ENCODE data around the gene TACO1. TPM values are rescaled to one million over a fixed set of nuclear protein-coding genes. Genes with fewer than 3 reads are reported as not detected.

The TACO1 gene
- total RNA-seq, 1 donor from 2014 or later: 18.9 TPM

- DNase-seq (ENCODE audit: extremely low read depth, low read depth, low spot score): no peak
These were observed 34.1 kb downstream of the TACO1 start for GRCh38 chr17:63634816-63635215.

- no peak for DNase-seq (ENCODE audit: extremely low read depth, low read depth, low spot score)
These were observed 34.6 kb downstream of the TACO1 start for GRCh38 chr17:63635290-63635689.

GRCh38 chr17:63635787-63636186 lies 35.1 kb downstream of the TACO1 start:
- DNase-seq (ENCODE audit: extremely low read depth, low read depth, low spot score): no peak

- no peak for DNase-seq (ENCODE audit: extremely low read depth, low read depth, low spot score)
These were observed 38.4 kb downstream of the TACO1 start for GRCh38 chr17:63639125-63639524.

DNA sequence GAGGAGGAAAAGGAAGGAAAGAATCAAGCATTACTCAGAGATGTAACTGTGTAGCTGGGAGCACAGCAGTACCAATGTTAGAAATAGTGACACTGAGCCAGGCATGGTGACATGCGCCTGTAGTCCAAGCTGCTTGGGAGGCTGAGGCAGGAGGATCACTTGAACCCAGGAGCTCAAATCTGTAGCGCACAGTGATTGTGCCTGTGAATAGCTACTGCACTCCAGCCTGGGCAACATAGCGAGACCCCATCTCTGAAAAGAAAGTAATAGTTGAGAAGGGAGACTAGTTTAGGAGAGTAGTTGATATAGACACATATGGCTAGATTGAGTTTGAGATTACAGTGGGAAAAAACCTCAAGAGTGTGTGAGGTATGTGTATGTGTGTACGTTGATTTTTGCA lies 39.3 kb downstream of the TACO1 start:
- DNase-seq (ENCODE audit: extremely low read depth, low read depth, low spot score): no peak

- DNase-seq (ENCODE audit: extremely low read depth, low read depth, low spot score): no peak
These were observed 41.2 kb downstream of the TACO1 start for GRCh38 chr17:63641692-63642448.

GRCh38 chr17:63644846-63645245 lies 44.2 kb downstream of the TACO1 start:
- no peak for DNase-seq (ENCODE audit: extremely low read depth, low read depth, low spot score)

- no peak for DNase-seq (ENCODE audit: extremely low read depth, low read depth, low spot score)
These were observed 45.2 kb downstream of the TACO1 start for GRCh38 chr17:63645775-63646487.

DNA sequence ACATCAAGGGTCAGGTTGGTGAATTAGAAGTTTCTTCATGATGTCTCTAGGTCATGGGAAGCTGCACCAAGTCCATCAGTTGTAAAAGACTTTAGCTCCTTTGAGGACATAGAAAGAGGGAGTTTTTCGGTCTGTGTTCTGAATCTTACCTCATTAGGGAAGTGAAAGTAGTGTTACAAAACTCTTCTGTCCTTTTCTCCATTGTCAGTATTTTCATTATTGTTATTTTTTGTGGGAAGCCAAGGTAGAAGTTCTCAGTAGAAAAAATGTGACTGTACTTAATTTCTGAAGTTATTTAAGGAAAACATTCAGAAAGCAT lies 45.8 kb downstream of the TACO1 start:
- DNase-seq (ENCODE audit: extremely low read depth, low read depth, low spot score): no peak

DNA sequence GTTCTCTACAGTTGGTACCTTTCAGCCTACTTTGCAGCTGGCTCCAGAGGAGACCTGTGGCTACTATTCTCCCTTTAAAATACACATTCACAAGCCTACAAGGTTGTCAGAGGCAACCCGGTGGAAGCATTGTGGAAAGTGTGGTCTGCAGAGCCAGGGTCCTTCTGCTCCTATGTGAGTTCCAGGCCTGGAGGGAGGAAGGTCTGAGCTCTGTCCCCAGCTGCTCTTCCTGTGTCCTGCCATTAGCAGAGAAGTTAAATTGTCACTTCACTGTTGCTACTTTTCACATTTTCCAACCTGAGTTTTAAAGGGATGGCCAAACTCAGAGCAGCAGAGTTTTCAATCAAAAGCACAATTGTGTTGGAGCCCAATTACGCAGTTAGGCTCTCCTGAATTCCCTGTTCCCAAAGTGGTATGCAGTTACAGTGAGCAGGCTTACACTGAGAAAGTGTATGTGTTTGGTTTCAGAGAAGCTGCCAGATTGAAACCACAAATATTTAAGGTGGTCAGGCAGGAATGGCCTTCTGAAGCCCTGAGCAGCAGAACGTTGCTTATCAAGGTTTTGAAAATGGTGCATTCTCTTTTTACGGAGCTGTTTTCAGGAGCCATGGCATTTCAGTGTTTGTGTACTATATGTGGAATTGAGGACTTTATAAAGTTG lies 46.5 kb downstream of the TACO1 start:
- no peak for DNase-seq (ENCODE audit: extremely low read depth, low read depth, low spot score)

DNA sequence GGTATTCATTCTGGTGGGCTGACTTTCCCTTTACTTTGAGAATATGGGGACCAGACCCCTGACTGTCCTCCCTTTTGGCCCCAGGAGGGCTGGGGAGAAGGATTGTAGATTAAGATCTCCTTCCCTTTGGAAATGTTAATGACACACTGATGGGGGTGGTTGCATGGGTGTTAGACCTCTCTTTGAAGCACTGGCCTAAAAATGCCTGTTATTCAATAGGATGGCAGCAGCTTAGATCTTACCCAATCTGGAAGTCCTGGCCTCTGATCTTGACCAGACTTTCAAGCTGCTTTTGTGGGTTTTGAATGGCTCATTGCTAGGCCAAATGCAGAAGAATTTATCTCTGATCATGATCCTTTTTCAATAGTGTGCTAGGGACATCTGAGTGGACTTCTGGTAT lies 47.2 kb downstream of the TACO1 start:
- no peak for DNase-seq (ENCODE audit: extremely low read depth, low read depth, low spot score)

GRCh38 chr17:63649813-63650212 lies 49.1 kb downstream of the TACO1 start:
- DNase-seq (ENCODE audit: extremely low read depth, low read depth, low spot score): no peak

DNA sequence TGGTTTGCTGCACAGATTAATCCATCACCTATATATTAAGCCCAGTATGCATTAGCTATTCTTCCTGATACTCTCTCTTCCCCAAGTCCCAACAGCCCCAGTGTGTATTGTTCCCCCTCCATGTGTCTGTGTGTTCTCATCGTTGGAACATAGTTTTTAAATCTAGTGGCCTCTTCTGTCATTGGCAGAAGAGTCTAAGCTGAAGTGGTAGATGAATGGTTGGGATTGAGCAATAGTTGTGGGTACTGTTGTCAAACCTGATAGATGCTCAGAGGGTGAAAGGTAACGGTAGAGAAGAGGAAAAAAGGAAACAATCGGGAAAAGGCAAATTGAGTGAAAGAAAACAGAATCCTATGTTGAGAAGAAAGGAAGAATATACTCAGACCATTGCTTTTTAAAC lies 51.4 kb downstream of the TACO1 start:
- DNase-seq (ENCODE audit: extremely low read depth, low read depth, low spot score): no peak

DNA sequence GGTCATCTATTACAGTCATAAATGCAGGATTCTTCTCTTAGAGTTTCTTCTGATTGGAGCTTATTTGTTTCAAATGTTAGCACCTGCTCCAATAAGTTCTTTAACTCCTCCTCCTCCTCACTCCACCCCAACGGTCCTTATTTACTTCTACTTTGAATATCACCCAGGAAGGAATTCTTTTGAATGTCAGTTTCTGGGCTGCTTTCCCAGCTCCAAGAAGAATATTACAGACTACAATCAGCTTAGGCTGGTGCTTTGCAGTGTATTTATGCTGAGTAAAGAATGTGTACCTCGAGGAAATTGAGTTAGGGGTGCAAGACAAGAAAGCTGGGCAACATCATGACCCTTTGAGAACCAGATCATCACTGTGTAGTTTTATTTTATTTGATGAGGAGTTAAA lies 52.4 kb downstream of the TACO1 start:
- DNase-seq (ENCODE audit: extremely low read depth, low read depth, low spot score): no peak

DNA sequence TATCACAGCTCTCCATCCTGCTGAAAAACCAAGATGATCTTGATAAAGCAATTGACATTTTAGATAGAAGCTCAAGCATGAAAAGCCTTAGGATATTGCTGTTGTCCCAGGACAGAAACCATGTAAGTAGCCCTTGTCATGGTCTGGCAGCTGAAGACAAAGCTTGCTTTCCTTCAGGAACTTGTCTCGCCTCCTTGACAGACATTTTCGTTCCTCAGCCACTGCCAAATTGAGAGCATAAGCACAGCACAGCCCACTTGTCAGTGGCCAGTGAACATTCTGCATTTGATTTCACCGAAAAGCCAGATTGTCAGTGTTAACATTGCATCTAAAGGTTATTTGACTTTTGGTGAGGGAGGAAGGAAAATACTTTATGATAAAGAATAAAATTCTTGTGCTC lies 57.1 kb downstream of the TACO1 start:
- no peak for DNase-seq (ENCODE audit: extremely low read depth, low read depth, low spot score)

Other genes with a start within 250 kb of the TACO1 start
- gene CYB561, start 154.6 kb upstream of the TACO1 start, total RNA-seq: 20.7 and 29.6 TPM in 2 replicates
- gene ACE, start 123.8 kb upstream of the TACO1 start, total RNA-seq: 22.8 and 117 TPM in 2 replicates
- not detected in 2 replicates for gene KCNH6, start 77.5 kb upstream of the TACO1 start, total RNA-seq
- 45.2 and 60.3 TPM in 2 replicates for gene DCAF7, start 50.4 kb upstream of the TACO1 start, total RNA-seq
- 68.0 and 82.5 TPM in 2 replicates for gene MAP3K3, start 21.5 kb downstream of the TACO1 start, total RNA-seq
- gene LIMD2, start 99.2 kb downstream of the TACO1 start, total RNA-seq: 73.9 and 93.6 TPM in 2 replicates
- 23.3 and 34.2 TPM in 2 replicates for gene STRADA, start 140.9 kb downstream of the TACO1 start, total RNA-seq
- gene CCDC47, start 172.7 kb downstream of the TACO1 start, total RNA-seq: 31.3 and 70.1 TPM in 2 replicates
- gene DDX42, start 173.3 kb downstream of the TACO1 start, total RNA-seq: 53.5 and 83.8 TPM in 2 replicates
- 95.5 and 108 TPM in 2 replicates for gene PSMC5, start 226.5 kb downstream of the TACO1 start, total RNA-seq
- 35.5 and 53.9 TPM in 2 replicates for gene FTSJ3, start 226.8 kb downstream of the TACO1 start, total RNA-seq
- 79.5 and 105 TPM in 2 replicates for gene SMARCD2, start 241.8 kb downstream of the TACO1 start, total RNA-seq

Data from glomerular endothelial cell (primary cell).